ENCODE data around the gene FAM107B. TPM values are rescaled to one million over a fixed set of nuclear protein-coding genes. Genes with fewer than 3 reads are reported as not detected.

Gene FAM107B
- total and polyA plus RNA-seq, 10 of the 15 experiments (the other 5 are each of a cell fraction or from before 2014, with no cell fraction given), result 22.9 to 162 (median 86.6) TPM

DNA sequence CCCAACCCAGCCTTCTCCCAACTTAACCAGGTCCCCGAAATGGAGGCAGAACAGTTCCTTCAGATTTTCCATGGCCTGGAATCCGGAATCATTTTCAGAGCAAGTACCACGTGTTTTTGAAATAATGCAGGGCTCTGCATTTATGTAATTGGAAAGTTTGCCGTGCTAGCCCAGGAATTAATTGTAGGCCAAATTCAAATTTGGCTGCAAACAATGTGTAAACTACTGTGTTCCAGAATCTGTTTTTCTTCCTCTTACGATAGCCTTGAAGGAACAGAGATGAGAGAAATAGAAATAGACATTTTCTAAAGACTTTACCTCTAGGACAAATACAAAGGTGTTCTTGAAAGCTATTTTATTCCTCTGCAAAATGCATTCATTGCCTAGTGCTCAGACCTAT is 77.4 kb downstream of the FAM107B start:
- Histone ChIP-seq H3K9ac (ENCODE audit: control insufficient read depth, insufficient read depth, low read length) (no peak overlapping the region), H3K4me3 (no peak overlapping the region), H3K9me3 (replicated peaks; ENCODE audit: control insufficient read depth, insufficient read depth, low read length) (no peaks in the 10 kb centered on the region; the same call in 2 of the 3 replicates), H3K36me3 (ENCODE audit: control insufficient read depth in 2 of 2, insufficient read depth in 2 of 2, low read length in 1 of 2) (no peaks in the 10 kb centered on the region), H3K79me2 (ENCODE audit: control insufficient read depth, insufficient read depth, low read length) (no peaks in the 10 kb centered on the region), H2AFZ (ENCODE audit: control insufficient read depth, low read depth, low read length) (no peak overlapping the region), H3K4me2 (ENCODE audit: control insufficient read depth, insufficient read depth) (no peak overlapping the region), H3K27ac (ENCODE audit: control insufficient read depth, insufficient read depth) (no peak overlapping the region), H3K4me1 (ENCODE audit: control insufficient read depth, insufficient read depth, low read length) (peaks cover 5% of the 10 kb centered on the region; the same call in 1 of the 2 replicates), H3K27me3 (replicated peaks in 1 of 2; ENCODE audit: control insufficient read depth in 2 of 2, insufficient read depth in 2 of 2, low read length in 1 of 2) (no peaks in the 10 kb centered on the region), H4K20me1 (ENCODE audit: control insufficient read depth, insufficient read depth) (no peaks in the 10 kb centered on the region)
- no TSS peak for BruUV-seq (replicated peaks)
- no peak for DNase-seq (ENCODE audit: low read depth, low spot score)
- intact Hi-C loops (cut with micrococcal nuclease; ENCODE audit: unreplicated experiment), result no loop called here
- SMC1A ChIA-PET (ENCODE audit: uncharacterized antibody, unreplicated experiment), result no interaction called here
- FAIRE-seq, result no peak
- POLR2A ChIA-PET, result interaction anchor here (0.6 kb wide), 1 partner anchor 540 kb away, joined by 4 read pairs; no protein-coding TSS in a partner anchor
- 40% methylated on average over 5 of the region's 5 CpGs for WGBS (ENCODE audit: insufficient coverage, insufficient replicate concordance, low lambda C conversion rate, missing lambda C conversion rate)
- in situ Hi-C loops (cut with MboI), result no loop called here
- no peak for ATAC-seq
- CTCF ChIA-PET, result no interaction called here
- RAD21 ChIA-PET (ENCODE audit: unreplicated experiment), result no interaction called here
- no peak for TF ChIP-seq SREBF2 (IDR thresholded peaks at IDR 0.05; ENCODE audit: low read length)
- TF ChIP-seq, protein P1, sequence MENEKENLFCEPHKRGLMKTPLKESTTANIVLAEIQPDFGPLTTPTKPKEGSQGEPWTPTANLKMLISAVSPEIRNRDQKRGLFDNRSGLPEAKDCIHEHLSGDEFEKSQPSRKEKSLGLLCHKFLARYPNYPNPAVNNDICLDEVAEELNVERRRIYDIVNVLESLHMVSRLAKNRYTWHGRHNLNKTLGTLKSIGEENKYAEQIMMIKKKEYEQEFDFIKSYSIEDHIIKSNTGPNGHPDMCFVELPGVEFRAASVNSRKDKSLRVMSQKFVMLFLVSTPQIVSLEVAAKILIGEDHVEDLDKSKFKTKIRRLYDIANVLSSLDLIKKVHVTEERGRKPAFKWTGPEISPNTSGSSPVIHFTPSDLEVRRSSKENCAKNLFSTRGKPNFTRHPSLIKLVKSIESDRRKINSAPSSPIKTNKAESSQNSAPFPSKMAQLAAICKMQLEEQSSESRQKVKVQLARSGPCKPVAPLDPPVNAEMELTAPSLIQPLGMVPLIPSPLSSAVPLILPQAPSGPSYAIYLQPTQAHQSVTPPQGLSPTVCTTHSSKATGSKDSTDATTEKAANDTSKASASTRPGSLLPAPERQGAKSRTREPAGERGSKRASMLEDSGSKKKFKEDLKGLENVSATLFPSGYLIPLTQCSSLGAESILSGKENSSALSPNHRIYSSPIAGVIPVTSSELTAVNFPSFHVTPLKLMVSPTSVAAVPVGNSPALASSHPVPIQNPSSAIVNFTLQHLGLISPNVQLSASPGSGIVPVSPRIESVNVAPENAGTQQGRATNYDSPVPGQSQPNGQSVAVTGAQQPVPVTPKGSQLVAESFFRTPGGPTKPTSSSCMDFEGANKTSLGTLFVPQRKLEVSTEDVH (IDR thresholded peaks at IDR 0.05; ENCODE audit: low read depth, partially characterized antibody), result no peak
- TF ChIP-seq, protein P2, sequence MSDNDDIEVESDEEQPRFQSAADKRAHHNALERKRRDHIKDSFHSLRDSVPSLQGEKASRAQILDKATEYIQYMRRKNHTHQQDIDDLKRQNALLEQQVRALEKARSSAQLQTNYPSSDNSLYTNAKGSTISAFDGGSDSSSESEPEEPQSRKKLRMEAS (IDR thresholded peaks at IDR 0.05; ENCODE audit: low read depth, low read length), result no peak

DNA sequence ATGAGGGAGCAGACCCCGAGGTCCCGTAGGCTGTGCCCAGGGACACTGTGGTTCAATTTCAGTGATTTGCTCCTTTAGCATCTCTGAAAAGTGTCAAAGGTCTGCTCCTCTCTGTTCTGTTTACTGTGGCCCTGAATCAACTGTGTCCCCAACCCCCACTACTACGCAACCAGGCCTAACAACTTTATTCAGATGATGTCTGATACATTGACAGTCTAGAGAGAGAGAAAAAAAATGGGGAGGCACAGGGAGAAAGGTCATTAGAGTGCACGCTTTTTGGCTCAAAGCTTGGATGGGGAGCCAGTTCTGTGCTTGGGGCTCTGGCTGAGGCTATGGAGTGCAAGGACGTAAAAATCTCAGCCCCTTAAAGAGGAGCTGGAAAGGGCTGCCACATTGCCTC is 77.9 kb downstream of the FAM107B start:
- SMC1A ChIA-PET (ENCODE audit: uncharacterized antibody, unreplicated experiment), result no interaction called here
- in situ Hi-C loops (cut with MboI) (no loop called here), intact Hi-C loops (cut with micrococcal nuclease; ENCODE audit: unreplicated experiment) (no loop called here)
- H3K36me3 ChIP-seq (ENCODE audit: control insufficient read depth in 2 of 2, insufficient read depth in 2 of 2, low read length in 1 of 2), result no peaks in the 10 kb centered on the region
- H3K27me3 ChIP-seq (replicated peaks in 1 of 2; ENCODE audit: control insufficient read depth in 2 of 2, insufficient read depth in 2 of 2, low read length in 1 of 2), result no peaks in the 10 kb centered on the region
- RAD21 ChIA-PET (ENCODE audit: unreplicated experiment), result no interaction called here
- WGBS (ENCODE audit: insufficient coverage, insufficient replicate concordance, low lambda C conversion rate, missing lambda C conversion rate), result 67% methylated on average over 5 of the region's 5 CpGs
- H3K4me2 ChIP-seq (ENCODE audit: control insufficient read depth, insufficient read depth), result no peak overlapping the region
- H3K9ac ChIP-seq (ENCODE audit: control insufficient read depth, insufficient read depth, low read length), result no peak overlapping the region
- POLR2A ChIA-PET, result interaction anchor here (0.6 kb wide), 1 partner anchor 540 kb away, joined by 4 read pairs; no protein-coding TSS in a partner anchor
- CTCF ChIA-PET, result no interaction called here
- H3K27ac ChIP-seq (ENCODE audit: control insufficient read depth, insufficient read depth), result no peak overlapping the region
- H3K4me1 ChIP-seq (ENCODE audit: control insufficient read depth, insufficient read depth, low read length), result peaks cover 5% of the 10 kb centered on the region; the same call in 1 of the 2 replicates
- DNase-seq (ENCODE audit: low read depth, low spot score), result no peak
- ATAC-seq, result no peak
- no peaks in the 10 kb centered on the region for H3K79me2 ChIP-seq (ENCODE audit: control insufficient read depth, insufficient read depth, low read length)
- no peak overlapping the region for H3K4me3 ChIP-seq
- no peak for FAIRE-seq
- H4K20me1 ChIP-seq (ENCODE audit: control insufficient read depth, insufficient read depth), result no peaks in the 10 kb centered on the region
- no peak overlapping the region for H2AFZ ChIP-seq (ENCODE audit: control insufficient read depth, low read depth, low read length)
- no peaks in the 10 kb centered on the region; the same call in 2 of the 3 replicates for H3K9me3 ChIP-seq (replicated peaks; ENCODE audit: control insufficient read depth, insufficient read depth, low read length)
- no TSS peak for BruUV-seq (replicated peaks)
- no peak for TF ChIP-seq ZZZ3 (IDR thresholded peaks at IDR 0.05; ENCODE audit: control insufficient read depth, insufficient read length, low read depth)
- TF ChIP-seq, protein P3, sequence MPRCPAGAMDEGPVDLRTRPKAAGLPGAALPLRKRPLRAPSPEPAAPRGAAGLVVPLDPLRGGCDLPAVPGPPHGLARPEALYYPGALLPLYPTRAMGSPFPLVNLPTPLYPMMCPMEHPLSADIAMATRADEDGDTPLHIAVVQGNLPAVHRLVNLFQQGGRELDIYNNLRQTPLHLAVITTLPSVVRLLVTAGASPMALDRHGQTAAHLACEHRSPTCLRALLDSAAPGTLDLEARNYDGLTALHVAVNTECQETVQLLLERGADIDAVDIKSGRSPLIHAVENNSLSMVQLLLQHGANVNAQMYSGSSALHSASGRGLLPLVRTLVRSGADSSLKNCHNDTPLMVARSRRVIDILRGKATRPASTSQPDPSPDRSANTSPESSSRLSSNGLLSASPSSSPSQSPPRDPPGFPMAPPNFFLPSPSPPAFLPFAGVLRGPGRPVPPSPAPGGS (IDR thresholded peaks at IDR 0.05; ENCODE audit: borderline replicate concordance, insufficient read depth, low read depth, low read length, poor library complexity, severe bottlenecking), result no peak
- no peak for TF ChIP-seq TCF12 (IDR thresholded peaks at IDR 0.05; ENCODE audit: low read depth, low read length)
- TF ChIP-seq, protein P4, sequence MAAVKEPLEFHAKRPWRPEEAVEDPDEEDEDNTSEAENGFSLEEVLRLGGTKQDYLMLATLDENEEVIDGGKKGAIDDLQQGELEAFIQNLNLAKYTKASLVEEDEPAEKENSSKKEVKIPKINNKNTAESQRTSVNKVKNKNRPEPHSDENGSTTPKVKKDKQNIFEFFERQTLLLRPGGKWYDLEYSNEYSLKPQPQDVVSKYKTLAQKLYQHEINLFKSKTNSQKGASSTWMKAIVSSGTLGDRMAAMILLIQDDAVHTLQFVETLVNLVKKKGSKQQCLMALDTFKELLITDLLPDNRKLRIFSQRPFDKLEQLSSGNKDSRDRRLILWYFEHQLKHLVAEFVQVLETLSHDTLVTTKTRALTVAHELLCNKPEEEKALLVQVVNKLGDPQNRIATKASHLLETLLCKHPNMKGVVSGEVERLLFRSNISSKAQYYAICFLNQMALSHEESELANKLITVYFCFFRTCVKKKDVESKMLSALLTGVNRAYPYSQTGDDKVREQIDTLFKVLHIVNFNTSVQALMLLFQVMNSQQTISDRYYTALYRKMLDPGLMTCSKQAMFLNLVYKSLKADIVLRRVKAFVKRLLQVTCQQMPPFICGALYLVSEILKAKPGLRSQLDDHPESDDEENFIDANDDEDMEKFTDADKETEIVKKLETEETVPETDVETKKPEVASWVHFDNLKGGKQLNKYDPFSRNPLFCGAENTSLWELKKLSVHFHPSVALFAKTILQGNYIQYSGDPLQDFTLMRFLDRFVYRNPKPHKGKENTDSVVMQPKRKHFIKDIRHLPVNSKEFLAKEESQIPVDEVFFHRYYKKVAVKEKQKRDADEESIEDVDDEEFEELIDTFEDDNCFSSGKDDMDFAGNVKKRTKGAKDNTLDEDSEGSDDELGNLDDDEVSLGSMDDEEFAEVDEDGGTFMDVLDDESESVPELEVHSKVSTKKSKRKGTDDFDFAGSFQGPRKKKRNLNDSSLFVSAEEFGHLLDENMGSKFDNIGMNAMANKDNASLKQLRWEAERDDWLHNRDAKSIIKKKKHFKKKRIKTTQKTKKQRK (IDR thresholded peaks at IDR 0.05; ENCODE audit: low read depth, low read length), result no peak
- TF ChIP-seq RB1 (IDR thresholded peaks at IDR 0.05; ENCODE audit: borderline replicate concordance), result no peak

All from GM12878 (cell line).